GM21515 (cell line): ENCODE data around the gene SRRM3.
A peak's percentile ranks its signal among the peaks of the same experiment; 100 is the strongest.
"Not testable (repeated sequence)": the region's sequence is repeated elsewhere in the genome, so short reads cannot be mapped to it uniquely, and the experiment has no call there.

Source experiments
- ATAC-seq: cut with Tn5 transposase; IDR thresholded peaks from one replicate; pipeline ENCODE4 v1.9.1; 2021; ENCODE audit not compliant: unreplicated experiment

SRRM3 gene

GRCh38 chr7:76286842-76287403 lies 85.2 kb downstream of the SRRM3 start:
- no peak for ATAC-seq

- ATAC-seq, result not testable (repeated sequence)
Measured at GRCh38 chr7:76290847-76291350, 89.2 kb downstream of the SRRM3 start.

GRCh38 chr7:76291351-76292212 lies 89.9 kb downstream of the SRRM3 start:
- ATAC-seq, result peak; percentile 83

- ATAC-seq, result peak; percentile 10
Measured at GRCh38 chr7:76292213-76292573, 90.5 kb downstream of the SRRM3 start.

- ATAC-seq, result not testable (repeated sequence)
Measured at GRCh38 chr7:76292911-76293310, 91.2 kb downstream of the SRRM3 start.

- ATAC-seq, result no peak
Measured at GRCh38 chr7:76293407-76293901, 91.8 kb downstream of the SRRM3 start.

- ATAC-seq, result no peak
Measured at GRCh38 chr7:76294344-76295024, 92.8 kb downstream of the SRRM3 start.

GRCh38 chr7:76296743-76297740 lies 95.3 kb downstream of the SRRM3 start:
- ATAC-seq, result no peak

- no peak for ATAC-seq
Measured at GRCh38 chr7:76300166-76300731, 98.6 kb downstream of the SRRM3 start.

- ATAC-seq, result no peak
Measured at GRCh38 chr7:76301000-76301399, 99.3 kb downstream of the SRRM3 start.

GRCh38 chr7:76302347-76303201 lies 100.9 kb downstream of the SRRM3 start, which contains the start of gene HSPB1:
Gene HSPB1, plus strand, starts transcription at chr7:76302673. Its CDS starts 40 bp downstream, at chr7:76302713.
- peak; percentile 49 for ATAC-seq

GRCh38 chr7:76303202-76304147 lies 101.8 kb downstream of the SRRM3 start:
- peak; percentile 38 for ATAC-seq

- ATAC-seq, result no peak
Measured at GRCh38 chr7:76304888-76305375, 103.2 kb downstream of the SRRM3 start.

- ATAC-seq, result not testable (repeated sequence)
Measured at GRCh38 chr7:76308874-76309273, 107.2 kb downstream of the SRRM3 start.

GRCh38 chr7:76309341-76310101 lies 107.8 kb downstream of the SRRM3 start:
- ATAC-seq, result not testable (repeated sequence)

- no peak for ATAC-seq
Measured at GRCh38 chr7:76310102-76310957, 108.6 kb downstream of the SRRM3 start.
